ENCODE data around the gene ANKRD52. TPM values are rescaled to one million over a fixed set of nuclear protein-coding genes. Genes with fewer than 3 reads are reported as not detected.

Gene ANKRD52
- total and polyA plus RNA-seq, 9 of the 15 experiments (the other 6 are each of a cell fraction or from before 2014, with no cell fraction given): 0.52 to 46.8 (median 7.9) TPM

DNA sequence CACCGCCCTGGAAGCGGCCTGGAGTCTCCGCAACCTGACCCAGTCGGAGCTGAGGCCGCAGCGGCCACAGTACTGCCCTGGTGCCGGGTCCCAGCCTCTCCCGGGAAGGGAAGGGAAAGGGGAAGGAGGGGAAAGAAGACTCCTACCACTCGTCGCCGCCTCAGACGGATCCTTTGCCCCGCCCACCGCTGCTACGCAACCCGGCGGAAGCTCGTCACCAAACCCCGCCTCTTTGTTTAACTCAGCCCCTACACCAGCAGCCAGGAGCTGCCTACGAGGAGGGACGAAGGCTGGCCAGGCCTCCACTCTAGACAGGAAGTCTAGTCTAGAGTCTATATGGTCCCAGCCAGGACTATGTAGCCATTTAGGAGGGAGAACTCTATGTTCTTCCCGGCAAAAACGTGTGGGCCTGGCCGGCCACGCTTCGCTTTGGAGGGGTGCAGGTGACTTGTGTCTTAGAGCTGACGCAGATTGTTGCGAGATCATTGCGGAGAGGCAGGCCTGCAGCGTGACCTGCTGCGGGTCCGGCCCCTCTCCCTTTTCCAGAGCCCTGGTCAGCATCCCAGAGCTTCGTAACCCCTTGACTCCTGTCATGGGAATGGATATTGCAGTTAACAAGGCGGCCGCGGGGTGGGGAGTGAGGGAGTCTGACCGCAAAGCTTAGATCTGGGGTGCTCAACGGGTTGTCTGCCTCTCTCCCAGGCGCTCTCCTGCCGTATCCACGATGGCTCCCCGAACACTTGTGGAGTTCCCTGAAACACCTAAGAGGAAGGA lies 36.2 kb downstream of the ANKRD52 start, which contains the start of gene RNF41 (continued):
- TF ChIP-seq CBX2 (IDR thresholded peaks at IDR 0.05; ENCODE audit: insufficient read depth, low read length, poor library complexity, severe bottlenecking) (no peak), HMG20A (CRISPR knock-in tag; conservative IDR thresholded peaks at IDR 0.05) (0 out of 2 replicates have a peak, but pooled peaks have one; percentile 12), PHB2 (IDR thresholded peaks at IDR 0.05; ENCODE audit: low read depth) (0 out of 2 replicates have a peak, but pooled peaks have one; percentile 16), GATAD2A (IDR thresholded peaks at IDR 0.05) (0 out of 2 replicates have a peak, but pooled peaks have one; percentile 39), ILF3 (IDR thresholded peaks at IDR 0.05; ENCODE audit: borderline replicate concordance) (no peak), SRF (CRISPR knock-in tag; IDR thresholded peaks at IDR 0.05) (no peak; a peak in 1 of 4 replicates), FOXA1 (IDR thresholded peaks at IDR 0.05; ENCODE audit: borderline replicate concordance) (no peak), BRD4 (IDR thresholded peaks at IDR 0.05) (no peak), THAP7 (CRISPR knock-in tag; IDR thresholded peaks at IDR 0.05) (no peak), SIRT6 (IDR thresholded peaks at IDR 0.05; ENCODE audit: low read depth, low read length) (no peak), ZNF274 (IDR thresholded peaks at IDR 0.05; ENCODE audit: borderline replicate concordance, low read depth, low read length) (no peak), POLR2H (tag; IDR thresholded peaks at IDR 0.05; ENCODE audit: low read depth) (peak; percentile 84), HMGN3 (IDR thresholded peaks at IDR 0.05; ENCODE audit: borderline replicate concordance, extremely low read depth, insufficient read length, low read depth, low read length) (no peak), ZNF57 (CRISPR knock-in tag; IDR thresholded peaks at IDR 0.05) (no peak)
- TF ChIP-seq, protein P1, sequence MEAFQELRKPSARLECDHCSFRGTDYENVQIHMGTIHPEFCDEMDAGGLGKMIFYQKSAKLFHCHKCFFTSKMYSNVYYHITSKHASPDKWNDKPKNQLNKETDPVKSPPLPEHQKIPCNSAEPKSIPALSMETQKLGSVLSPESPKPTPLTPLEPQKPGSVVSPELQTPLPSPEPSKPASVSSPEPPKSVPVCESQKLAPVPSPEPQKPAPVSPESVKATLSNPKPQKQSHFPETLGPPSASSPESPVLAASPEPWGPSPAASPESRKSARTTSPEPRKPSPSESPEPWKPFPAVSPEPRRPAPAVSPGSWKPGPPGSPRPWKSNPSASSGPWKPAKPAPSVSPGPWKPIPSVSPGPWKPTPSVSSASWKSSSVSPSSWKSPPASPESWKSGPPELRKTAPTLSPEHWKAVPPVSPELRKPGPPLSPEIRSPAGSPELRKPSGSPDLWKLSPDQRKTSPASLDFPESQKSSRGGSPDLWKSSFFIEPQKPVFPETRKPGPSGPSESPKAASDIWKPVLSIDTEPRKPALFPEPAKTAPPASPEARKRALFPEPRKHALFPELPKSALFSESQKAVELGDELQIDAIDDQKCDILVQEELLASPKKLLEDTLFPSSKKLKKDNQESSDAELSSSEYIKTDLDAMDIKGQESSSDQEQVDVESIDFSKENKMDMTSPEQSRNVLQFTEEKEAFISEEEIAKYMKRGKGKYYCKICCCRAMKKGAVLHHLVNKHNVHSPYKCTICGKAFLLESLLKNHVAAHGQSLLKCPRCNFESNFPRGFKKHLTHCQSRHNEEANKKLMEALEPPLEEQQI (IDR thresholded peaks at IDR 0.05): no peak
- TF ChIP-seq, protein P2, sequence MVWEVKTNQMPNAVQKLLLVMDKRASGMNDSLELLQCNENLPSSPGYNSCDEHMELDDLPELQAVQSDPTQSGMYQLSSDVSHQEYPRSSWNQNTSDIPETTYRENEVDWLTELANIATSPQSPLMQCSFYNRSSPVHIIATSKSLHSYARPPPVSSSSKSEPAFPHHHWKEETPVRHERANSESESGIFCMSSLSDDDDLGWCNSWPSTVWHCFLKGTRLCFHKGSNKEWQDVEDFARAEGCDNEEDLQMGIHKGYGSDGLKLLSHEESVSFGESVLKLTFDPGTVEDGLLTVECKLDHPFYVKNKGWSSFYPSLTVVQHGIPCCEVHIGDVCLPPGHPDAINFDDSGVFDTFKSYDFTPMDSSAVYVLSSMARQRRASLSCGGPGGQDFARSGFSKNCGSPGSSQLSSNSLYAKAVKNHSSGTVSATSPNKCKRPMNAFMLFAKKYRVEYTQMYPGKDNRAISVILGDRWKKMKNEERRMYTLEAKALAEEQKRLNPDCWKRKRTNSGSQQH (CRISPR knock-in tag; IDR thresholded peaks at IDR 0.05): no peak
- TF ChIP-seq, protein P3, sequence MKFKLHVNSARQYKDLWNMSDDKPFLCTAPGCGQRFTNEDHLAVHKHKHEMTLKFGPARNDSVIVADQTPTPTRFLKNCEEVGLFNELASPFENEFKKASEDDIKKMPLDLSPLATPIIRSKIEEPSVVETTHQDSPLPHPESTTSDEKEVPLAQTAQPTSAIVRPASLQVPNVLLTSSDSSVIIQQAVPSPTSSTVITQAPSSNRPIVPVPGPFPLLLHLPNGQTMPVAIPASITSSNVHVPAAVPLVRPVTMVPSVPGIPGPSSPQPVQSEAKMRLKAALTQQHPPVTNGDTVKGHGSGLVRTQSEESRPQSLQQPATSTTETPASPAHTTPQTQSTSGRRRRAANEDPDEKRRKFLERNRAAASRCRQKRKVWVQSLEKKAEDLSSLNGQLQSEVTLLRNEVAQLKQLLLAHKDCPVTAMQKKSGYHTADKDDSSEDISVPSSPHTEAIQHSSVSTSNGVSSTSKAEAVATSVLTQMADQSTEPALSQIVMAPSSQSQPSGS (CRISPR knock-in tag; IDR thresholded peaks at IDR 0.05): no peak
- TF ChIP-seq, protein P4, sequence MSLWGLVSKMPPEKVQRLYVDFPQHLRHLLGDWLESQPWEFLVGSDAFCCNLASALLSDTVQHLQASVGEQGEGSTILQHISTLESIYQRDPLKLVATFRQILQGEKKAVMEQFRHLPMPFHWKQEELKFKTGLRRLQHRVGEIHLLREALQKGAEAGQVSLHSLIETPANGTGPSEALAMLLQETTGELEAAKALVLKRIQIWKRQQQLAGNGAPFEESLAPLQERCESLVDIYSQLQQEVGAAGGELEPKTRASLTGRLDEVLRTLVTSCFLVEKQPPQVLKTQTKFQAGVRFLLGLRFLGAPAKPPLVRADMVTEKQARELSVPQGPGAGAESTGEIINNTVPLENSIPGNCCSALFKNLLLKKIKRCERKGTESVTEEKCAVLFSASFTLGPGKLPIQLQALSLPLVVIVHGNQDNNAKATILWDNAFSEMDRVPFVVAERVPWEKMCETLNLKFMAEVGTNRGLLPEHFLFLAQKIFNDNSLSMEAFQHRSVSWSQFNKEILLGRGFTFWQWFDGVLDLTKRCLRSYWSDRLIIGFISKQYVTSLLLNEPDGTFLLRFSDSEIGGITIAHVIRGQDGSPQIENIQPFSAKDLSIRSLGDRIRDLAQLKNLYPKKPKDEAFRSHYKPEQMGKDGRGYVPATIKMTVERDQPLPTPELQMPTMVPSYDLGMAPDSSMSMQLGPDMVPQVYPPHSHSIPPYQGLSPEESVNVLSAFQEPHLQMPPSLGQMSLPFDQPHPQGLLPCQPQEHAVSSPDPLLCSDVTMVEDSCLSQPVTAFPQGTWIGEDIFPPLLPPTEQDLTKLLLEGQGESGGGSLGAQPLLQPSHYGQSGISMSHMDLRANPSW (CRISPR knock-in tag; IDR thresholded peaks at IDR 0.05): no peak

Data from K562 (cell line).